Stimulated activated CD8-positive, alpha-beta memory T cell treated with anti-CD3 and anti-CD28 coated beads, Interleukin-2, amount 100 ng/mL, for 1 hour (primary cell): Measurements from ENCODE around the gene GNAI3.
A peak's percentile ranks its signal among the peaks of the same experiment; 100 is the strongest.

Experiments
- DNase-seq, 2 donors: peaks; one replicate each; pipeline ENCODE4 v3.0.0-alpha.2; 2020; ENCODE audit warnings: low read depth in 2 of 2

The GNAI3 gene

DNA sequence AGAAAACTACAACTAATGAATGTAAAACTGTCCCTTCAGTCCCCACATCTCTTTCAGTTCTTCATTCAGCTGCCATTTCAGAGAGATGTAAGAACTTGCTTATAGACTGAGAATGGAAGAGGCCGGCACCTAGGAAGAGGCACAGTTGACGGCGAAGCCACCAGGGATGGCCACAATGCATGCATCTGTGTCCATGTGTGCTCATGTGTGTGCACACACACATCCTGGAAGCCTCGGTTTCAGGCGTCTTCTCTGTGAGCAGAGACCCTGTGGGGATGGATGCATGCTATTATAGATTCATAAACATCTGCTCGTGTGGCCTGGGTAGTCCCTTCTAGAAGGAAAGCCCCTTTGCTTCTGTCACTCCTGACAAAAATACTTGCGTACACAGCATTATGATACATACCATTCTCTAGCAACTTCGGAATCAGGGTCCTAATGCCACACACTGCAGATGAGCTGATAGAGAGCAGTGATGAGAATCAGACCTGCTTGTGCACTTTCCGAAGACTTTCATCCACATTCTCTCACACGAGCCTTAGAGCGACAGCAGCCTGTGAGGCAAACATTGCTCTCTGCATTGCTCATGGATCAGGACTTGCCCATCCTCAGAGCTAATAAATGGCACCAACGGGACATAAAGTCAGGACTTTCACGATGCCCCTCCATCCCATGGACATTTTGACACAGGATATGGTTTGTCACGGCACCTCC lies 21.2 kb upstream of the GNAI3 start:
- no peak for DNase-seq

DNA sequence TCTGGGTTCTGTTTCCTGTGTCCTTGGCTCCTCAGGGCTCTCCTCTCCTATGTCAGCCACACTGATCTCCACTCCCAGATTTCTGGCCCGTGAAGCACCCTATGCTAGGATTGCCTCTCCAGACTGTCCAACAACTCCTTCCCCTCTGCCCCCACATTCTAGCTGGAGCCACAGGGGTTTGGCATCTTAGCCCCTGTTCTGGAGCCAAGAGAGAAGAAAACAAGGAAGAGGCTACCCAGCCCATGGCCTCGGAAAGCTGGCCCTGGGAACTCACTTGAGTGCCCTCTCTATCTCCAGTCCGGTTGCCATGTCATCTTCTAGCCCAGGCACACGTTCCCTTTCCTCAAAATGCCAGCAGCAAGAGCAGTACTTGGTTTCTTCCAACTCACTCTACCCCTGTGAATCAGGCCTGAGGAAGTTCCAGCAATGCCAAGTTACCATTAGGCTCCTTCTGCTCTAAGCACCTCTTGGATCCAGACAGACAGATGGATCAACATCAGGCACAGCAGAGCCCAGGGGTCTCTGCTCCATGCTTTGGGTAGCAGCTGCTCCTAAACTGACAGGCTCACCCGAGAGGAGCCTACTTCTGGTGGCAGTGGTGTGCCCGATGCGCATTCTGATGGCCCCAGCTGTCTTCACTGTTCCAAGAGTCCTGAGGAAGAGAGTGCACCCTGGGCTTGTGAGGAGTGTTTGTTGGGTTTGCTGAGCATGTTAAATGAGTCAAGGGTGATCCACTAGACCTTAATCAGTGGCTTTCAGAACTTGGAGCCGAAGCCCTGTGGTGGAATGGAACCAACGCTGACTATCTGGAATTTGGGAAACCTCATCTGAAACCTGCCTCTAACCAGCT lies 20.3 kb upstream of the GNAI3 start:
- no peak for DNase-seq

DNA sequence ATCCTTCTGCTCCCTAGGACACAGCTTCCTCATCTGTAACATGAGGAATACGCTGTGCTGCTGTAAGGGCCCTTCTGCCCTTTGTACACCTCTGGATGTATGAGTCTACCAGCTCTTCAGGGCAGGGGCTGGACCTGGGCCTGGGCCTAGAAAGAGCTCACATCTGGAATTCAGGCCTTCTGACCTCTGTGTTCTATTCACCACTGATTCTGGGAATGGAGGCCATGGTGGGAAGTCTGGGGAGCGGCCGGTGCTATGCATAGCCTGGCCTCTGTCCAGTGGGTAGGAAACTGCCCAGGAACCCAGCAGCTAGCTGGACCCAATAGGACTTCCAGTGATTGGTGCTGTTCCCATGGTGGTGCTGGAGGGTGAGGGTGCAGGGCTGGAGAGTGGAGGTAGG lies 19.7 kb upstream of the GNAI3 start:
- DNase-seq: no peak

DNA sequence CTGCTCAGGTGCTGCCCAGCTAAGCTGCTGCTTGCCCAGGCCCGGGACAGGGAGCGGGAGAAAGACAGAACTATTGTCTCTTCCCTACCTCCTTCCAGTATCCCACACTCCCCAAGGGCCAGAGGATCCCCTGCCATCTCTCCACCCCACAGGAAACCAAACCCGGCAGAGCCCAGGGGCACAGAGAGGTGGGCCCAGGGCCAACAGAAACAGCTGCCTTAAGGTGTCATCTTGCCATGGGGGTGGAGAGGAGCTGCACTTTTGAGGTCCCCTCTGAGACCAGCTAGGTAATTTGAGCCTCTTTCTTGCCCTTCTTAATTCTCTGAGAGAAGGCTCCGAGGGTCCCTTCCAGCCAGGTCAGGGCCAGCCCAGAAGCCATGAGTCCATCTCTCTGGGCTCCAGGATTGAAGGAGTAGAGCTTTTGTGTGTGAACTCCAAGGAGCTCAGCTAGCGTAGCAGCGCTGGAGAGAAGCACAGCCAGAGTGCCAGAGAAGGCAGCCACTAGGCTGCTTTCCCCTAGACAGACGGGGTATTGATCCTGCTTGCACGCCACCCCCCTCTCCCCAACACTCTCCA lies 18.4 kb upstream of the GNAI3 start:
- DNase-seq: no peak

DNA sequence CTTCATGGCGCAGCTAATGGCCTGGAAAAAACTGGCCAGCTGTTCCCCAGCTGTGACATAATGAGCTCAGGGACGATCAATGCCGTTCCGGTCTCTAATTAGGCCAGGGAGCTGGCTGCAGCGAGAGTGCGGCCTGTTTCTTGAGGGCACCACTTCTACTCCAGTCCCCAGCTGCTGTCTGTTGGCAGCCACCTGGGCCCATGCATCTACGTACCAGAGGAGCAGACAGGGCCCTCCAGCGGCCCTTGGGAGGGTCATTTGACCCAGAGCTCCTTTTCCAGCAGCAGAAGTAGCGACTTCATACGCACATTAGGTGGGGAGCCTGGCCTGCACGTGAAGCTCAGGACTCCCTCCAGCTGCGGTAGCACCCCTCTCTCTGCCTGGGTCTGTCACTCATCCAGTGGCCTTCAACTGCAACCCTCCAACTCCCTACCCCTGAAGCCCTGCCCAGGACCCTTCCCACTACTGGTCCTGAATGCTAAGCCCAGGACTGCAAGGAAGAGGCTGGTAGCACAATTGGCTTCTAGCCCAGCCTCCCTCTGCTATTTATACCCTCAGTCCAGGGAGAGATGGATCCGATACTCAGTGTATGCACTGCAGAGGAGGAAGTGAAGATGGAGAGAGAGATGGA lies 17.8 kb upstream of the GNAI3 start:
- DNase-seq: no peak

DNA sequence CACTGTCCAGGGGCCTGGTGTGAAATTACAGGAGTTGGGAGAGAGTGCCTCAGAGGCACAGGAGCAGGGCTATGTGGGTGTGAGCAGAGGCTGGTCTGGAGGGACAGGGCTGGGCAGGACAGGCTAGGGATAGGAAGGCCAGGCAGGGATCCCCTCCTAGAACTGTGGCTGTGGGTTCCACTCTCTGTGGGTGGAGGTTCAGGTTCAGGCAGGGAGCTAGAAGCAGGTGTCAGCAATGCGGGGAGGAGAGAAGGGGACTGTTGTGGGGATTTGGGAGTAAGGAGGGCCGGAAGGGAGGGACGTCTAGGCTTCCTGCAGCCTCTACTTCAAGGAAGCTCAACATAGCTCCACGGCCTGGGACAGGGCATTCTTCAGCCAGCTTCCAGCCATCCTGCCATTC lies 17.0 kb upstream of the GNAI3 start:
- DNase-seq: no peak

DNA sequence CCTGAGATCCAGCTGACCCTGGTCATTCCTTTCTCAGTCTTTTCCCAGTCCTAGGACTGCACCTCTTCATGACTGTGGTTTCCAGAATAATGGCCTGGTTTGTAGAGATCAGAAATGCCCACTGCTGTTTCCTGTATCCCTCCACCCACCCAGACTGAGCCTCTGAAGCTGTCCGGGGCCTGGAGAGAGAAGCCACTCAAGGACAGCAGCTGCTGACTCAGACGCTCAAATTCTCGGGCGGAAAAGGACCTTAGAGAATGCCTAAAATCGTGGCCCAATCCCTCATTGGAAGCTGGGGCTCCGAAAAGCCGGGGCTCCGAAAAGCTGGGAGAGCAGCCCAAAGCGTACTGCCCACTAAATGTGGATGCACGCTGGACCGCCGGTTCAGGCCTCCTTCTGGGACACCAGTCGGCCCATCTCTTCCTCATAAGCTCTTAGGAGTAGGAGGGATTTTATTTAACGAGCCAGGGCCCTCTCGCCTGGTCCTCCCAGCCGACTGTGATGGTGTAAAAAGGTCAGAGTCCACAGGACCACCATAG lies 16.5 kb upstream of the GNAI3 start:
- no peak for DNase-seq

DNA sequence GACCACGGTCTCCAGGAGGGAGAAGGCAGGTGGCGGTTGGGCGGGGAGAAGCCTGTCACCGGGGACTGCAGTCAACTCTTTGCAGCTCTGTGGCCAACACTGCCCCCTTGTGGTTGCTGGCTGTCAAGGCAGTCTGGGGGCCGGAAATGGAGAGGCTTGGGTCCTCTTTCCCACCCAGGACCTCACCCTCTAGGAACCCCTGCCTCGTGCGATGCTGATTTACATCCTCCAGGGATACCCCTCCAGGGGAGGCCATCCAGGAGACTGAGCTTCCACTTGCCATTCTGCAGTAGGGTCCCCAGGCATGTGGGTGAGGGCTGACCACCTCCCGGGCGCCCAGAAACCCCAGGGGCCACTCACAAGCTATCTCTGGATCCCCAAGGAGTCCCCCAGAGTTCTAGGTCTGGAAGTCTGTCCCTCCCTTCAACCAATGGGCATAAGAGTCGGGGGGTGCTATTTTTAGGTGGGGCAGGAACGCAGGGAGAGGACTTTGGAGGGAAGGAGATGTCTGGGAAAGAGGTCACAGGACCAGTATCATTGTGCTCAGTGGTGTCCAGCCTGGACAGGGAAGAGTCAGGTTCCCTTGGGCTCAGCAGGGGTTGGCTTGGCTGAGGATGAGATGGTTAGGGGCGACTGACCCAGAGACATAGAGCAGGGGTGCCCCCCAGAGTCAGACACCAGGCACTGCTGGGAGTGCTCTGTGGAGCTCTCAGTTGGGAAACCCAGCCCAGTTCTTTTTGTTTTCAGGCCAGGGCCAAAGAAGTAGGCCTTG lies 15.9 kb upstream of the GNAI3 start:
- DNase-seq: peak; percentile 80 to 84

DNA sequence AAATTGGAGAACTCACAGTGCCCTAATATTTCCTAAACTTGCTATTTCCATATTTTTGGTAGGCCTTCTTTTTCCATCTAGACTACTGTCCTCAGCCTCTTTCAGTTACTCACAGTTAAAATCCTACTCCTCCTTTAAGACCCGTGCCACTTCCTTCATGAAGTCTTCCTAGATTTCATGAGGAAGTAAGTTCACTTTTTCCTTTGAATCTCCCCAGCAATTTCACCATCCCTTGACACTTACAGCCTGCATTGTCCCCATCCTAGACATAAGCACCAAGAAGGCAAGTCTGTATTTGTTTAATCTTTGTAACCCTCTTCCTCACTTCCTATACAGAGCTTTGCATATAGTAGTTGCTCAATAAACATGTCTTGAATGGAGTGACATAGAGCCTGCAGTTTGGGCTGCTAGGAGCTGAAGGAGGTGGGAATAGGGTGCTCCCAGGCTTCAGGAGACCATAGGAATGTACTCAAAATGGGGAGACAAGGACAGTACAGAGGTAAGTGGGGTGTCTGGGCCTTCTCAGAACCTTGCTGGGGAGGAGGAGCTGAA lies 14.0 kb upstream of the GNAI3 start:
- no peak for DNase-seq

DNA sequence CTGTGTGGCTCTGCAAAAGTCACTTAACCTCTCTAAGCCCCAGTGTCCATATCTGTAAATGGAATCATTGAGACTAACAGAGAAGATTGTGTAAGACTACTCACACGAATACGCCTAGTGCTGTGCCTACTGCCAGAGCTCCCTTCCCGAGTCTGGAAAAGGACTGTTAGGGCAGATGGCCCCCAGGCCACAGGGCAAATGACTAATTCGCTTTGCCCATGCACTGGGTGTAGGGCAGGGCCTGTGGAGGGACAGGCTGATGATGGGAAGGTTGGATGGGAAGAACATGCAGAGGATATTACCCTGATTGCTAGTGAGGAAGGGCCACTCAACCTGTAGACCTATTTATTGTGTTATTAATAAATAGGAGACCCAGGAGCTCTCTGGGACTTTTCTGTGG lies 12.9 kb upstream of the GNAI3 start:
- no peak for DNase-seq

DNA sequence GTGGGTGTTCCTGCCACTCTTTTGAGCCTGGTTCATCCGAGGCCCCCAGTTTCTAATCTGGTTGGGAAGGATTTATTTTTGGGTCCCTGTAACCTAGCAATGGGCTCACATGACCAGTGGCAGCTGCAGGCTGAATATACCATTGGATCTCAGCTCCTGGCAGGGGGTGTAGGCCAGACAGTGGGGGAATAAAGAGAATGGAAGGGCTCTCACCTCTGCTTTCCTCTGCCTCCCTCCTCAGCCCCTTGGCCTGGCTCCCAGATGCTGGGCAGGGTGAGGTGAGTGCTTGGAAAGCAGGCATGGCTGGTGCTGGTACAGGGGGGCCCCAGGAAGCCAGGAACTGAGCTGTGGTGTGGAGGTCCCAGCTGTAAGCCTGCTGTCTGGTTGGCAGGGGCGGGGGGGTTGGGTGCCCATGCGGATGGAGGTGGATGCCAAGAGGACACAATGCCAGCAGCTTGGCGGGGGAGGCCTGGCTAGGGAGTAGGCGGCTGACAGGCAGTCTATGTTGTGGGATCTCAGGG lies 12.4 kb upstream of the GNAI3 start:
- DNase-seq: no peak

DNA sequence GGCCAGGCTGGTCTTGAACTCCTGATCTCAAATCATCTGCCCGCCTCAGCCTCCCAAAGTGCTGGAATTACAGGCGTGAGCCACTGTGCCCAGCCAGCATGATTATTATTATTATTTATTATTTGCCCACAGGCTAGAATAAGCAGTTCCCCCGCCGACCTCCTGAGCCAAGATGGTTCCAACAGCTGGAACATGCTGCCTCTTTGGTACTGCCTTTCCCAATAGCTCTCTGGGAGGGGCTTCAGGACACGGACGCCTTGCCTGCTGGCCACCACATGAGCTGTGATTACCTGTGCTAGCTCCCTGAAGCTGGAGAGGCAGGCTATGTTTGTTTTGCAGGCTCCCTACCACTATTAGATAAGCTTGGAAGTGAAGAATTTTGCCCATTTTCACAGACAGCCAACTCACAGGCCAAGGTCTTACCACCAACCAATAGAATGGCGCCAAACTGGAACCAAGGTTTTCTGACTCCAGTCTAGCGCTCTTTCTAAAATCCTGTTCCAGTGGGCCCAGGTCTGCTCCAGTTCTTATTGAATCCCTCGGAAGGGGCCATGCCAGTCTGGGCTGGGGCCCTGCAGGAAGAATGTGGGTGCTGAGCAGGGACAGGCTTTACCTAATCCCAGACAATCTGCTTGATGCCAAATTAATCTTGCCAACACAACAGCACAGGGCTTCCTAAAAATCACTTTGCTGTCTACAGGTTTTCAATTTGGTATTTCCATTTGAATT lies 10.8 kb upstream of the GNAI3 start:
- no peak for DNase-seq

DNA sequence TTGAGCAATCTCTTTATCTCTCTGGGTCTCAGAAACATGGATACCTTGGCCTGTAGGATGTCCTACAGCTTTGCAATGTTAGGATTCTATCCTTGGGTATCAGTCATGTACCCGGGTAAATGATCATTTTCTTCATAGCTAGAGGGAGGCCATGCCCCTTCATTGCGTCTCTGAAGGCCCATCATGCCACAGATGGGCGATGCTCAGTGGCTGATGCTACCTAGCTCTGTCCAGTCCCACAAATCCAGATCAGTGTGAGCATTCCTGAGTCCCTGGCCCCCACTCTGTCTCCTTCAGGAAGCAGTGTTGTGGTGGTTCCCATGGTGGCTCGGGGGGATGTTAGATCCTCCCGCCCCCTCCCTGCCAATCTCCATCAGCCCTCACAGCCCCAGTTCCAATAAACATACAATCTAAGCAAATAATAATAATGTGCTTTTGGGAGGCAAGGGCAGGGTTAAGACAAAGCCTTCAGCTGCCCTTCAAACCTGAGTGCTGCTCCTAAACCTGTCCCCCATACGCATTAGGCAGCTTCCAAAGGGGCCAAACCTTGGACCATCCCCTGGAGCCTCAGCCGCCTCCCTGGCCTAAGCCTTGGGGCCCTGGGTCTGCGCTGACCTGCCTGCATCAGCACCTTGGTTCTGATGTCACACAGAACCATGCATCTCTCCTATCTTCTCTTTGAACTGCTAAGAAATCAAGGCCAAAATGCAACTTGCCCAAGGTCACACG lies 9.4 kb upstream of the GNAI3 start:
- DNase-seq: no peak

DNA sequence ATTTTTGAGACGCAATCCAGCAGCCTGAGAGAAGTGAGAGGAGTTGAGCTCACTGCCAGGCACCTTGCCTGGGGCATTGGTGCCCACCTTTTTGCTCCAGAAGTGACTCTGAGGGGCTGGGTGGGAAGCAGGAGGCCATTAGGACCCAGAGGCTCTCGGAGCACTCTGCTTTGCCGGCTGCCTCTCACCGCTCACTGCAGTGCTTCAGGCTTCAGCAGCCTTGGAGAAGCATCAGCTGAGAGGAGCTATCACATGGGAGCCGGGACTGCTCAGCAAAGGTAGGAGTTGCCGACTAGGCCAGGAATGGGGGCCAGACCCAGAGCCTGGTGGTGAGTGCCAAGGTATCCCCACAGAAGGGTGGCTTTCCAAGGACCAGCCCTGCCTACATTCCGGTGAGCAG lies 8.7 kb upstream of the GNAI3 start, which contains the start of gene GPR61:
Gene GPR61, plus strand, starts transcription at position 197 of the 400 bp plus-strand sequence. CDS start 3,151 bp downstream, outside the sequence.
- no peak for DNase-seq

DNA sequence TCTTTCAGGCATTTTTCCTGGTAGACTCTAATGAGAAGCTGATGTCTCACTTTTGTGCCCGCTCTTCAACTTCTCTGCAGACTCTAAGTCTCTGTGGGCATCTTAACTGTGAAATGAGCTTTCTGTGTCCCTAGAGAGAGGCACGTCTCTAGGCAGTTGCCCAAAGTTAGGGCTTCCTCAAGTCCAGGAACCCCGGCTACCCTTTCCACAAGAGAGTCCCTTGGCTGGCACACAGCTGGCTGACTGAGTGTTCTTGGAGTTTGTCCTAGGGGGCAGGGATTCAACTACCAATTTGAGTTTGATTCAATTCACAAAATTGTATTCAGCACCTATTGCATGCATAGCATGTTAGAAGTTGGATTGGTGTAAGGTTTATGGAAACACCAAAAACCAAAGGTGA lies 7.3 kb upstream of the GNAI3 start:
- DNase-seq: no peak

DNA sequence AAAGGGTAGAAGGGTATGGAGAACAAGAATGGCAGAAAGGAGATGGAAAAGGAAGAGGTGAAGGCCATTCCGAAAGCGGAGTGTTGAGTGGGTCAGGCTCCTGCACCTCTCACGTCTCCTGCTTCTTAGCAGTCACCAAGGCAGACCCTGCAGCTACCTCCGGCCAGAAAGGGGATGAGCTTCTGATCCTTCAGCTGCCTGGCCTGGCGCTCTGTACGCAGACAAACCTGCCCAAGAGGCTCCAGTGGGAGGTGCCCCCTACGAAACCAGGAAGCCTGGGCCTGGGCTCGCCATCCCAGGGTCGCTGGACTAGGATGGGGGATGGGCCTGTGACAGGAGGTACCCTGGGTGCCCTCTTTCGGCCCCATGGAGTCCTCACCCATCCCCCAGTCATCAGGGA lies 5.8 kb upstream of the GNAI3 start:
- no peak for DNase-seq

DNA sequence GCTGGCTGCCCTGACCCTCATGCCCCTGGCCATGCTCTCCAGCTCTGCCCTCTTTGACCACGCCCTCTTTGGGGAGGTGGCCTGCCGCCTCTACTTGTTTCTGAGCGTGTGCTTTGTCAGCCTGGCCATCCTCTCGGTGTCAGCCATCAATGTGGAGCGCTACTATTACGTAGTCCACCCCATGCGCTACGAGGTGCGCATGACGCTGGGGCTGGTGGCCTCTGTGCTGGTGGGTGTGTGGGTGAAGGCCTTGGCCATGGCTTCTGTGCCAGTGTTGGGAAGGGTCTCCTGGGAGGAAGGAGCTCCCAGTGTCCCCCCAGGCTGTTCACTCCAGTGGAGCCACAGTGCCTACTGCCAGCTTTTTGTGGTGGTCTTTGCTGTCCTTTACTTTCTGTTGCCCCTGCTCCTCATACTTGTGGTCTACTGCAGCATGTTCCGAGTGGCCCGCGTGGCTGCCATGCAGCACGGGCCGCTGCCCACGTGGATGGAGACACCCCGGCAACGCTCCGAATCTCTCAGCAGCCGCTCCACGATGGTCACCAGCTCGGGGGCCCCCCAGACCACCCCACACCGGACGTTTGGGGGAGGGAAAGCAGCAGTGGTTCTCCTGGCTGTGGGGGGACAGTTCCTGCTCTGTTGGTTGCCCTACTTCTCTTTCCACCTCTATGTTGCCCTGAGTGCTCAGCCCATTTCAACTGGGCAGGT lies 5.0 kb upstream of the GNAI3 start:
- DNase-seq: no peak

DNA sequence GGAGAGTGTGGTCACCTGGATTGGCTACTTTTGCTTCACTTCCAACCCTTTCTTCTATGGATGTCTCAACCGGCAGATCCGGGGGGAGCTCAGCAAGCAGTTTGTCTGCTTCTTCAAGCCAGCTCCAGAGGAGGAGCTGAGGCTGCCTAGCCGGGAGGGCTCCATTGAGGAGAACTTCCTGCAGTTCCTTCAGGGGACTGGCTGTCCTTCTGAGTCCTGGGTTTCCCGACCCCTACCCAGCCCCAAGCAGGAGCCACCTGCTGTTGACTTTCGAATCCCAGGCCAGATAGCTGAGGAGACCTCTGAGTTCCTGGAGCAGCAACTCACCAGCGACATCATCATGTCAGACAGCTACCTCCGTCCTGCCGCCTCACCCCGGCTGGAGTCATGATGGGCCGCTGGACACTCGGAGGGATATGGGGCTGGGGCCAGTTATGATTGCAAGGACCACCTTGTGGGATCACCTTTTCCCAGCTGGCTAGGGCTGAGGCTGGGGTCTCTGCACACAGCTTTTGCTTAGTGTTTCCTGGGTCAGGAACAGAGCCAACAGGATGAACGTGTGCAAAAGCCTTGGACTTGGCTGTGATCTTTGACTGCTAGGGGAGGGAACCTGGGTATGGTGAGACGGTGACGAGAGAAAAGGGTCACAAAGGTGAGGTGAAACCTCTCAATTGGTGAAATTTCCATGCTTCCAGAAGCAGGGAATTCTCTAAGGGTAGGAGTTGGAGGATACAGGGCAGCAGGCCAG lies 4.3 kb upstream of the GNAI3 start:
- DNase-seq: no peak
